Gastroesophageal sphincter (tissue), 3 donors: ENCODE data around the gene WTAP.
"Not testable (repeated sequence)": the region's sequence is repeated elsewhere in the genome, so short reads cannot be mapped to it uniquely, and the experiment has no call there.

Source experiments
- CTCF ChIP-seq, 4 experiments: fragments of 200-600 bp in 2 of 4; fragments of 450-650 bp in 2 of 4; sonication (generic) in 1 of 4; IDR thresholded peaks; one replicate each; pipeline ENCODE4 v1.5.1; 2017 to 2019; ENCODE audit warnings: antibody characterized with exemption in 4 of 4, mild to moderate bottlenecking in 2 of 4, moderate library complexity in 2 of 4
- EP300 ChIP-seq: sonication (generic); formaldehyde crosslinking; IDR thresholded peaks from one replicate; pipeline ENCODE4 v1.6.1; 2017; ENCODE audit warnings: antibody characterized with exemption, mild to moderate bottlenecking
- POLR2A ChIP-seq, 2 donors: fragments of 450-650 bp; IDR thresholded peaks; one replicate each; pipeline ENCODE4 v1.6.1; 2017; ENCODE audit warnings: antibody characterized with exemption in 2 of 2, mild to moderate bottlenecking in 2 of 2, moderate library complexity in 1 of 2

GRCh38 chr6:159712389-159712788 lies 14.9 kb upstream of the WTAP start:
- not testable (repeated sequence) for TF ChIP-seq POLR2A (IDR thresholded peaks at IDR 0.05); CTCF (IDR thresholded peaks at IDR 0.05); EP300
